ENCODE results near the gene RAVER2. TPM values are rescaled to one million over a fixed set of nuclear protein-coding genes. Genes with fewer than 3 reads are reported as not detected.

RAVER2 gene
- total and polyA plus RNA-seq, 2 donors (not counting 3 experiments of a cell fraction or from before 2014, with no cell fraction given) = 6.0 to 13.9 TPM

GRCh38 chr1:64826991-64827390 is 82.1 kb downstream of the RAVER2 start:
- intact Hi-C loops (cut with micrococcal nuclease) = loop anchor here (10.0 kb wide), 1 partner anchor 442 kb away; no protein-coding TSS in a partner anchor

More at GRCh38 chr1:64826991-64827390, 82.1 kb downstream of the RAVER2 start:
- H3K9me1 ChIP-seq (replicated peaks; ENCODE audit: control insufficient read depth, extremely low read depth, insufficient read depth, low read length) = no peaks in the 10 kb centered on the region
- dilution Hi-C loops (cut with MboI; ENCODE audit: extremely low pct_ligation_motif_present, low sequenced_read_pairs) = no loop called here
- H3K4me3 ChIP-seq (replicated peaks in 1 of 3; ENCODE audit: insufficient read depth in 1 of 3, low read depth in 1 of 3, low read length in 3 of 3) = no peak overlapping the region
- CTCF ChIA-PET = interaction anchor here (5.4 kb wide), 1 partner anchor 558 kb away, joined by 61 read pairs; no protein-coding TSS in a partner anchor
- no peaks in the 10 kb centered on the region for H3K79me2 ChIP-seq (ENCODE audit: control insufficient read depth, insufficient read depth, low read length)
- BruUV-seq (replicated peaks) = no TSS peak
- no peak overlapping the region for H3K9ac ChIP-seq (replicated peaks; ENCODE audit: extremely low read depth, insufficient read depth, low read length)
- DNase-seq (ENCODE audit: low read depth, low spot score) (no peak), FAIRE-seq (no peak)
- H2AFZ ChIP-seq (ENCODE audit: low read depth, low read length) = no peak overlapping the region
- H3K27ac ChIP-seq (ENCODE audit: insufficient read depth, low read depth, low read length) = no peak overlapping the region
- H3K9me3 ChIP-seq (replicated peaks; ENCODE audit: control insufficient read depth, insufficient read depth, low read length) = no peaks in the 10 kb centered on the region
- peaks cover 6% of the 10 kb centered on the region for H3K4me1 ChIP-seq (ENCODE audit: control insufficient read depth, extremely low read depth, insufficient read depth, low read length)
- H3K27me3 ChIP-seq (ENCODE audit: control insufficient read depth in 2 of 2, insufficient read depth in 2 of 2, low read length in 2 of 2) = no peaks in the 10 kb centered on the region
- no peaks in the 10 kb centered on the region for H4K20me1 ChIP-seq (replicated peaks; ENCODE audit: control insufficient read depth, extremely low read depth, insufficient read depth, low read length)
- TF ChIP-seq MAX (IDR thresholded peaks at IDR 0.05; ENCODE audit: insufficient read depth, insufficient read length) (no peak), GATA2 (IDR thresholded peaks at IDR 0.05; ENCODE audit: insufficient read depth, insufficient read length, low read depth, low read length) (no peak), MYC (IDR thresholded peaks at IDR 0.05; ENCODE audit: low read depth, low read length) (no peak), POLR2AphosphoS5 (IDR thresholded peaks at IDR 0.05; ENCODE audit: insufficient read depth, low read depth, low read length) (no peak), FOS (IDR thresholded peaks at IDR 0.05; ENCODE audit: borderline replicate concordance, insufficient read depth, low read length) (no peak), CTCF (IDR thresholded peaks at IDR 0.05; ENCODE audit: extremely low read depth in 1 of 2, insufficient read depth in 1 of 2, low read depth in 1 of 2, low read length in 2 of 2) (no peak)
- H3K36me3 ChIP-seq (ENCODE audit: control insufficient read depth in 2 of 2, extremely low read depth in 1 of 2, insufficient read depth in 2 of 2, low read length in 2 of 2) = no peaks in the 10 kb centered on the region
- H3K4me2 ChIP-seq (ENCODE audit: insufficient read depth, low read length) = no peak overlapping the region
- POLR2A ChIA-PET = no interaction called here
